Stimulated activated naive CD4-positive, alpha-beta T cell treated with Interleukin-2 at 50 U/mL for 16 hours (primary cell): ENCODE measurements around the gene OR56A5.
"Not testable (repeated sequence)": the region's sequence is repeated elsewhere in the genome, so short reads cannot be mapped to it uniquely, and the experiment has no call there.

ENCODE experiments used
- DNase-seq: peaks from one replicate; lab custom pipeline; 2025; lab: John Stamatoyannopoulos, UW

The OR56A5 gene, protein sequence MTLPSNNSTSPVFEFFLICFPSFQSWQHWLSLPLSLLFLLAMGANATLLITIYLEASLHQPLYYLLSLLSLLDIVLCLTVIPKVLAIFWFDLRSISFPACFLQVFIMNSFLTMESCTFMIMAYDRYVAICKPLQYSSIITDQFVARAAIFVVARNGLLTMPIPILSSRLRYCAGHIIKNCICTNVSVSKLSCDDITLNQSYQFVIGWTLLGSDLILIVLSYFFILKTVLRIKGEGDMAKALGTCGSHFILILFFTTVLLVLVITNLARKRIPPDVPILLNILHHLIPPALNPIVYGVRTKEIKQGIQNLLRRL

DNA sequence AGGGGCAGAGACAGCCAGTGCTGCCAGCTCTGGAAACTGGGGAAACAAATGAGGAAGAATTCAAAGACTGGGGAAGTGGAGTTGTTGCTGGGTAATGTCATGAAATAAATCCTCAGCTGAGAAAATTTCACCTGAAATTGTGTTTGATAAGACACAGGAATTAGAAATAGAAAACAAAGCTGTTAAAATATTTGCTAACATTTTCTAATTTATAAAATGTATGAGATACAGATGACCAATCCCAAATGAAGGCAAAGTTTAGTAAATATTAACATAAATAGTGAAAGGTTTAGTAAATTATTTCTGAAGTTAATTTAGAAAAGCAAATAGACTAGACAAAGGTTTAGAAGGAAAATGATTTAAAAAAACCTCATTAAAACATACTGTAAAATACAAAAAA is at the start of gene OR56A5:
Gene OR56A5 (minus strand): TSS at position 101 of the 400 bp plus-strand sequence. CDS start 0 bp downstream, at position 101.
- no peak for DNase-seq

DNA sequence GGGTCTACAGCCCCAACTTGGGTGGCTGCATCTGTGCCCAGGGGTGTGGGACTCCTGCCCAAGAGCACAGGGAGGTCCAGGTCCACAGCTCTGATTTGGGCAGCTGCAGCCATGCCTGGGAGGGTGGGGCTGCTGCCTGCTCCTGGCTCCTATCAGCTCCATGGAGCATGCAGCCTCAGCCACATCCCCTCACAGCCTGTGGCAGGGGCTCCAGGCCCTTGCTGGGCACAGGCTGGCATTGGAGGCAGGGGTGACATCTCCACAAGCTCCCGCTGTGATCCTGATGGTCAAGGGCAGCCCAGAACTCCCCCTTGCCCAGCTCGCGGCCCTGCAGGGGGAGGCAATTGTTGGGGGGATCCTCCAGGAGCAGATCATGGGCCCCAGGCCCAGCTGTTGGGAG is 44.7 kb upstream of the OR56A5 start:
- no peak for DNase-seq

DNA sequence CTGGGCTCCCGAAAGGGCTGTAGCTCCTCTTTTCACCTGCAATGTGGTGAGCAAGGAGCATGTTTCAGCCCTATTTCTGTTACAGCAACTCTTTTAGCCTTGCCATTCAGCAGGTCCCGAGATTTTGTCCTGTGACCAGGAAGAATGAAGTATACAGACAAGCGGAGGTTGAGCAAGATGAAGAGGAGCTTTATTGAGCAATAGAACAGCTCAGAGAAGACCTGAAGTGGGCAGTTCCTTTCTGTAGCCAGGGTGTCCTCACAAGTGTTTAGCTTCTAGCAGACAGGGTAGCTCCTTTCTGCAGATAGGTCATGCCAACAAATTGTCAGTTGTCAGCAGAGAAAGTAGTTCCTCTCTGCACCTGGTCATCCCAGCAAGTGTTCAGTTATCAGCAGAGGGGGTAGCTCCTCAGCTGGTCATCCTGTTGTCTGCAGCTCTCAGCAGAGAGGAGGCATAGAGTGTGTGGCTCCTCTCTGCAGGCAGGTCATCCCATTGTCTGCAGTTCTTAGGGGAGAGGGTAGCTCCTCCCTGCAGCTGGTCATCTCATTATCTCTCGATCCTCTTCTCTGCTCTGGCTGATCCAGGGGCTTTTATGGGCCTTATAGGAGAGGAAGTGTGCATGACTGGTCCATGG is 43.9 kb upstream of the OR56A5 start:
- DNase-seq, result no peak

DNA sequence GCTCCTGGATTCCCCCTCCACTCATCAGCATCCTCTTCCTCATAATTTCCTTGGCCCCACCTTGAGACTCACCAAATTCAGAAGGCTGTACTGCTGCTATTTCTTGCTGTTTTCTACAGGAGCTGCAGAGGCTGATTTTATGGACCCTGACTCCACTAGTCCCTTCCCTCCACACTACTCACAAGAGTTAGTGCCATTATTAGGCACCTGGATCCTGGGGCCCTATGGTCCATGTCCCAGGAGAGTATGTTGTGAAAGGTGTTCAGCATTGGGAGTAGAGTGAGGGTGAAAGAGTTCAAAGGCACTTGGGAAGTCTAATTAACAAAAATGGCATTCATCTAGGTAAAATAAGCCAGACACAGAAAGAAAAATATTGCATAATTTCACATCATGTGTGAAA is 38.6 kb upstream of the OR56A5 start, which contains the start of gene OR56A4:
Gene OR56A4 (minus strand): TSS at position 101 of the 400 bp plus-strand sequence. CDS start 3,954 bp downstream, outside the sequence.
- no peak for DNase-seq

DNA sequence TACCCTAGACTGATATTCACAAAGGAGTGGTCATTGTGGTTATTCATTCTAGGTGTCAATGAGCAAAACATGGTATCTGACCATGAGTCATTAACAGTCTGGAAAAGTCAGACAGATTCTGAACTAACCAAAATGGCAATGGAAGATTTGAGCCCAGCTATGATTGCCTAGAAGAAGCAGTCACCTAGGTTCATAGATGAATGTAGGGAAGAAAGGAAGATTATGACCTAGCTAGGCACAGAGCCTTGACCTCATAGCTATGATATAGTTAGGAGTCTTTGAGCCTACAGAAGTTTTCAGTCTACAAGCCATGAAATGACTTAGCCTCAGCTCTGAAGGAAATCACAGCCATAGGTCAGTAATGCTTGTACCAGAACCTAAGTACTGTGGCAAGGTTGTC is 38.1 kb upstream of the OR56A5 start:
- no peak for DNase-seq

DNA sequence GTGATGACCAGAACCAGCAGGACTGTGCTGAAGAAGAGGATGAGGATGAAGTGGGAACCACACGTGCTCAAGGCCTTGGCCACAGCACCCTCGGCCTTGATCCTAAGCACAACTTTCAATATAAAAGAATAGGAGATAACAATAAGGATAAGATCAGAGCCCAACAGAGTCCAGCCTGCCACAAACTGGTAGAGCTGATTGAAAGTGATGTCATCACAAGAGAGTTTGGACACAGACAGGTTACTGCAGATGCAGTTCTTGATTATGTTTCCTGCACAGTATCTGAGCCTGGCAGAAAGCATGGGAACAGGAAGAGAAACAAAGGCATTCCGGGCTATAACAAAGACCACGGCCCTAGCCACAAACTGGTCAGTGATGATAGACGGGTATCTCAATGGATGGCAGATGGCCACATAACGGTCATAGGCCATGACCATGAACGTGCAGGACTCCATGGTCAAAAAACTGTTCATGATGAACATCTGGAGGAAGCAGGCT is 34.0 kb upstream of the OR56A5 start:
- DNase-seq, result no peak

DNA sequence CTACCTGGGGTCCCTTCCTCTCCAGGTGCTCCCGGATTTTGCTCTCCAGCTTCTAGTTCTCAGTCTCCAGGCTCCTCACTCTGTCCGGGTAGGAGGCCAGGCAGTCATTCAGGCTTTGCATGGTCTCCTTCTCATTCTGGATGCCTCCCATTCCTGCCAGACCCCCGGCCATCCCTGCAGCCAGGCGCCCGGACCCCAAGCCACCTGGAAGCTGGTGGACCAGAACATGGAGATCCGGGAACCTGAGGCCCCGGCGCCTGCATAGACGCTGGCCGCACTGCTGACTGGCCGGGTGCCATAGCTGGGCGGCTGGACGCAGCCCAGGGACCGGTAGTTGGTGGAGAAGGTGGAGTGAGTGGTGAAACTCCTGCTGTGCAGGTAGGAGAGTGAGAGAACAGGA is 26.5 kb upstream of the OR56A5 start:
- no peak for DNase-seq

DNA sequence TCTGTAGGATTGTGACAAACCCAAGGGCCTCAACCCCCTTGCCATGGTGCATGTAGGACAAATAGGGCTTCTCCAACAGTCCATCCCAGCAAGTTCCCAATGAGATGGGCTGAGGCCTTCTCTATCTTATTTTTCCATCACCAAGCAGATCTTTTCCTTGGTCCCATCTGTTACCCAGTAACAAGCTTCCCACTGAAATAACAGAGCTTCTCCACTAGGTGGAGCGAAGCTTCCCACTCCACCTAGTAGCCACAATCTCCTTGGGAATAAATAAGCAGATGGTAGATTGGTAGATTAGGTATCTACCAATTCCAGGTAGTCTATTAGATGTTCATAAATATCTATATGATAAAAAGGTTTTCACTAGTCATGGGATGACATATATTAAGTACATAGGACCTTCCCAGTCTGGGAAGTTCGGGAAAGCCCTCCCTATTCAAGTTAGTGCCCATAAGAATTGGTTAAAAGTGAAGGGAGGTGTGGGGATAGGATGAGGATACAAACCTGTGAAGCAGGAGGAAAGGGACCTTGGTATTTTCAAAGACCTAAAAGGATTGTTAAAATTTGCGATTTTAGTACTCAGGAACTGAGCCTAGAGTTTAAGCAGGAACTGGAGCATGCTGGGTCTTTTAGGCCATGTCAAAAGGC is 24.4 kb upstream of the OR56A5 start:
- DNase-seq, result no peak

DNA sequence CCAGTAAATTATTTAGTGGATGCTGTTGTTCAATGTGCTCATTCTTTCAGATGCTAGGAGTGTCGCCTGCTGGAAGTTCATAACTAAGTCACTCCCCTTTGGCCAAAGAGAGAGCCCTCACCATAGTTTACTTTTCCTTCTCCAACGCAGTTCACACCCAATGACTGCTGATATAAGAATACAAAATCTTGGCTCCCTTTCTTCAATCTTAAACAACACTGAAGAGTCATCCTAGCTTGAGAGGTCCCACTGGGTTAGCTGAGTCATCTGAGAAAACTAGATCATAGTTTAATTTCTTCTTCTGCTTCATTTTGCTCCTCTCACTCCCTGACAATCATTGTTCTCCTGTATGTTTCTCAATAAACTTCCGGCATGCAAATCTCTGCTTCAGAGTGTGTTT is 23.9 kb upstream of the OR56A5 start:
- no peak for DNase-seq

DNA sequence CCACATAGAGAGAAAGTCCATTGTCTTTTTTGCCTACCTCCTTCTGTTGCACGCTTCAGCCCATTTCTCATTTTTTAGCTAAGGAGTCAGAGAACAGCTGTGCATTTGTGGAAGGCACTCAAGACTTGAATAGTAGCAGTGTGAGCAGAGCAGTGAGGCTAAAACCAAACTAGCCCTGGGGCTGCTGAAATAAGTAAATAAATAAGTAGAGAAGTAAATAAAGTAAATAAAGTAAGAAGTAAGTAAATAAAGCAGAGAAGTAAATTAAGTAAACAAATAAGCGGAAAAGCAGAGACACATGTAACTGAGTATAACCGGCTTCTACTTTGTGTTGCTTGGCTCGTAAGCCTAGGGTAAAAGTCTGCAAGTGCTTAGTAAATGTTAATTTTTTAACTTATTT is 20.9 kb upstream of the OR56A5 start:
- DNase-seq, result no peak

DNA sequence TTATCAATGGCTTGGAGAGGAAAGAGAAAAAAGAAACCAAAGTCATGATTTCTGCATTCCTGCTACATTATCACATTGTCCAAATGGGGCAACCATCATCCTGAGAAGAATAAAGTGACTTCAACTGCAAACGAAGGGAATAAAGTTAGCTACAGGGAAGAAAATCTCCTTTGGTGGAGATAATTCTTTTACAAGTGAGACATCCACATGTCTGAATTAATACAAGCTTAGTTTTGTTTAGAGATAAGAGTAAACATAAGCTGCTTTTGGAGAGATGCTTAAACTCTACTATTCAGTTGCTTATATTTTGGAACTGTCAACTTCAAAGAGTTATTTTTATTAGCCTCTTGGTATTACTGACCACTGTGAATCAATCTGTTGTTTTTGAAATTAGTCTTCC is 18.6 kb upstream of the OR56A5 start, which contains the start of gene OR52L1:
Gene OR52L1 (minus strand): TSS at position 101 of the 400 bp plus-strand sequence. CDS start 55 bp downstream, at position 46.
- no peak for DNase-seq

DNA sequence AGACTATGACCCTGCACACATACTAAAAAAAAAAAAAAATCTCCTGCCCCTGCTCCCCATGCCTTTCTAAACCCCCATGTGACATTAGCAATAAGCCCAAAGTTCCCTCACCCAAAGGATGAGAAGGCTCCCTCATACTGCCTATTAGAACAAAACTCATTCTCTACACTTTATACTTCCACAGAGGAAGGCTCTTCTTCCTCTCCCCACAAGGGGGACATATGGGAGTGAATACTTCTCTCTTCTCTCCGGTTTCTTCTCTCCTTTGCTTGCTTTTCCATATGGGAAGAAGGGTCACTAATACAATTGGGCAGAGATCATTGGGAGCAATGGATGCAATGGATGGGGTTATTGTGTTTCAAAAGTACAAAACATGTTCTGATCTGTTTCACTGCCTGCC is 15.1 kb upstream of the OR56A5 start:
- no peak for DNase-seq

DNA sequence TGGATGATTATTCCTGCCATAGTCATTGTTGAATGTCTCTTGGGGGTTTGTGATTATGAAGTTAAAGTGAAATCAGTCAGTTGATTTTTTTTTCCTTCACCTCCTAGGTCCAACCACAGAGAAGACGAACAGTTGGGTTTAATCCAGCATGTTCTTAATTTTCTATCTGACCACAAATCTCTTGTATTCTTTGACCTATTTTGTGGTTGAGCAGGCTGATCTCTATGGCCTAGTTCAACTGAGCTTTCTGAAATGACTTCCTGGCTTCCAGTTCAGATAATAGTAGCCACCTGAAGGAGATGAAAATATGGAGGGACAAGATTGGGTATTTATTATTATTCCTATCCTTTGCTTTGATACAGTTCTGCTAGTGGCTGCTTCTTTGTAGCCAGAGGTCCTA is 5.2 kb upstream of the OR56A5 start:
- no peak for DNase-seq

DNA sequence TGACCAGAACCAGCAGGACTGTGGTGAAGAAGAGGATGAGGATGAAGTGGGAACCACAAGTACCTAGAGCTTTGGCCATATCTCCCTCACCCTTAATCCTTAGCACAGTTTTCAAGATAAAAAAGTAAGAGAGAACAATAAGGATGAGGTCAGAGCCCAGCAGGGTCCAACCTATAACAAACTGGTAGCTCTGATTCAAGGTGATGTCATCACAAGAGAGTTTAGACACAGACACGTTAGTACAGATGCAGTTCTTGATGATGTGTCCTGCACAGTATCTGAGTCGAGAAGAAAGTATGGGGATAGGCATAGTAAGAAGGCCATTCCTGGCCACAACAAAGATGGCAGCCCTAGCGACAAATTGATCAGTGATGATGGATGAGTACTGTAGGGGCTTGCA is 586 bp downstream of the OR56A5 start:
- DNase-seq, result no peak

DNA sequence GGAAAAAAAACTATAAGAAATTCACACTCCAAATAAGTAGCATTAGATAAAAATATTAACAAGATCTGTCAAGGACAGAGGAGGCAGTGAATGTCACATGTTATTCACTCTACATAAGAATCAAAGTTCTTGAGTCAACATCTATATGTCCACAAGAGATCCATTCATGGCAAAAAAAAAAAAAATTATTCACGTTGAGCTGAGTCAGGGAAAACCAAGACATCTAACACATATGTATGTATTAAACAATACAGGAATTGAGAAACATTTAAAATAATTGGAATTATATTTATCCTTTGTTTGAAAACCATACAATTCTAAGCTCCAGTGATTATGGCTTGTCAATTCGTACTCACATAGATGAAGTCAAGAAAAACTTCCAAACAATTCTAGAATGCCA is 1.3 kb downstream of the OR56A5 start:
- DNase-seq, result no peak

DNA sequence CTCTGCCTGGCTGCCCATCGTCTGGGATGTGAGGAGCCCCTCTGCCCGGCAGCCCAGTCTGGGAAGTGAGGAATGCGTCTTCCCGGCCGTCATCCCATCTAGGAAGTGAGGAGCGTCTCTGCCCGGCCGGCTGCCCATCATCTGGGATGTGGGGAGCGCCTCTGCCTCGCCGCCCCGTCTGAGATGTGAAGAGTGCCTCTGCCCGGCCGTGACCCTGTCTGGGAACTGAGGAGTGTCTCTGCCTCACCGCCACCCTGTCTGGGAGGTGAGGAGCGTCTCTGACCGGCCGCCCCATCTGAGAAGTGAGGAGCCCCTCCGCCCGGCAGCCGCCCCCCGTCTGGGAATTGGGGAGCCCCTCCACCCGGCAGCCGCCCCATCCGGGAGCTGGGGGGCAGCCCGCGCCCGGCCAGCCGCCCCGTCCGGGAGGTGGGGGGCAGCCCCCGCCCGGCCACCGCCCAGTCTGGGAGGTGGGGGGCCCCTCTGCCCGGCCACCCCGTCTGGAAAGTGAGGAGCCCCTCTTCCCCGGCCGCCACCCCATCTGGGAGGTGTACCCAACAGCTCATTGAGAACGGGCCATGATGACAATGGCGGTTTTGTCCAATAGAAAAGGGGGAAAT is 7.5 kb downstream of the OR56A5 start:
- not testable (repeated sequence) for DNase-seq

DNA sequence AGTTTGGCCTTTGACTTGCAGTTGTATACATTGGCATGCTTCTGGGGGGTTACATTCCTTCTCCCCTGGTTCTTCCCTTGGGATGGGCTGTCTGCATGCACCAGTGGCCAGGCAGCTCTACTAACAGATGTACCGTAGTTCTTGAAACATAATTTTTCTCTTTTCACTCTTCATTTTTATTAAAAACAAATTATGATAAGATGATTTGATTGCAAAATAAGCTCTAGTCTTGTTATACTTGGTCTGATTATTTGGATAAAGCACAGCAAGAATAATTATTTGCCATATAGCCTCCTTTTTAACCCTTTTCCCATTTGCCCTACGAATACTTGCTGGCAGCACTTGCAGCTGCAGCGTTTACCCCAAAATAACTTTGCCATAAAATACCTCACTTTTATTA is 12.7 kb downstream of the OR56A5 start:
- DNase-seq, result no peak

DNA sequence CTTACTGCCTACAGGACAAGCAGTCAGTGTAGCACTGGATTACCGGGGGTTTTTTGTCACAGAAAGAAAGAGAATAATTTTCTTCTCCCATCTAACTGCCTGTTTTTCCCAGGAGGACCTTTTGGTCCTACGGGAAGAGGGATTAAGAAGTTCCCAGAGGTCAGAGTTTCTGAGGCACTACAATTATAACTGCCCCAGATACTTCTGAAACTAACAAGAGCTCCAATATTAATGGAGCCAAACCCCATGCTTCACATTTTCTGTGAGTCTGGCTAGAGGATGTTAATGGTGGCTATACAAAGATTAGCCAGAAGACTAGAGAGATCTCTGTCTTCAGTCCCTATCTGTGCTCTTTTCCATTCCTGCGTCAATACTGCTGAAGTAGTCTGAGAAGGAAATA is 26.3 kb downstream of the OR56A5 start, which contains the start of gene OR56A3:
Gene OR56A3 (plus strand): TSS at position 301 of the 400 bp plus-strand sequence. CDS start 5,096 bp downstream, outside the sequence.
- DNase-seq, result no peak

DNA sequence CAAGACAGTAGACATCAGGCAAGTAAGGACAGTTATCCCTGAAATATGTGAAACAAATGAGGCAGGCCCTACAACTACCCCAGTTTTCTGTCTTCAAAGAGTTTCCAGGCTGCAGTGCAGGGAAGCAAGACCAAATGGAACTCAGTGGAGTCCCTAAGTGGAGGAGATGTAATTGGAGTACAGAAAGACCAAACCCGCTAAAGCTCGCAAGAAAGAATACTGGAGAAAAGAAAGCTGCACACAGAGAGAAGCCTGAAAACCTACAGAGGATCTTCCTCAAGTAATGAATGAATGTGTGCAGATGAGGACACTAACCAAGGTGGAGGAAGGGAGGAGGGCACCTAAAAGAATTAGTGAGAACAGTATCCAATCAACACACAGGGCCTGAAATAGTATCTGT is 27.5 kb downstream of the OR56A5 start:
- DNase-seq, result no peak

DNA sequence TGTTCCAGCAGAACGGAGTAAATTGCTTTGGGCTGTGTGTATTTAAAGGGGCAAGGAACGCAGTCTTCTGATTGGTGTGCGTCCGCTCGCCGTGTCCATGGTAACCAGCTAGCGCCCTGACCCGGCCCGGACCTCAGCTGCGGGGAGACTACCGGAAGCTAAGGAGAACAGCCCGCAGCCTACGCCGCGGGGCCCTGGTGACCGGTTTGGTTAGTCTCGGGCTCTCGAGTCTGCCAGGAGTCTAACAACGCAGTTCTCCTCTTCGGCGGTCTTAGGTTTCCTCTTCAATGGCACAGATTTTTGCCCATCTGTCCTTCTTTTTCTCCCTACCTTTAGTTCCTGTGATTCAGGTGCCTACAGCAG is 29.7 kb downstream of the OR56A5 start:
- DNase-seq, result no peak

DNA sequence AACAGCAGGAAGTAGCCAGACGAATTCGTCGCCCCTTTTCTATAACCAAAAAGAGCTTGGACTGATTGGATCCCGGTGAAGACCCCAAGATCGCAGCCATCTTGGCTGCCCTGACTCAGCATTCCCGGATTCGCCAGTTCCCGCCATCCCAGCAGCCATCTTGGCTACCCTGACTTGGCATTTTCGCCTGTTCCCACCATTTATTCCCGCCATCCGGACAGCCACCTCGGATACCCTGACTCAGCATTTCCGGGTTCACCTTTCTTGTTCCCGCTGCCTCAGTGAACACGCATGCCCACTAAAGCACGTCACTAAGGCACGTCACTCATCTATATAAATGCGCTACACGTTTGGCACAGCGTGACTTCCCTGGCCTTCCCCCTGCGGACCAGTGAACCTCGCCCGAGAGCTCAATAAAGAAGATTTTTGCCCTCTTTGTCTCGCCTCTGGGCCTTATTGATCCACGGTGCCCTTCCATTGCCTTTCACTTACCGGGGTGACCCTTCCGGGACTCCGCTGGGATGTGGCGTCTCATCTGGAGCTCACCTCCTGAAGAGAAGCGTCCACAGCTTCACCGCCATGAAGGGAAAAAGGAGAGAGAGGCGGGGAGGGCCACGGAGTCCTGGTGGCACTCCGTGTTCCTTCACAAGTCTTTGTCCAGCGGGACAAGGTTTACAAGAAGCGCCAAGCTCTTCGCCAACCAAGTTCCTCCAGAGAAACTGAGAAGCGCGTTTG is 30.3 kb downstream of the OR56A5 start:
- no peak for DNase-seq

DNA sequence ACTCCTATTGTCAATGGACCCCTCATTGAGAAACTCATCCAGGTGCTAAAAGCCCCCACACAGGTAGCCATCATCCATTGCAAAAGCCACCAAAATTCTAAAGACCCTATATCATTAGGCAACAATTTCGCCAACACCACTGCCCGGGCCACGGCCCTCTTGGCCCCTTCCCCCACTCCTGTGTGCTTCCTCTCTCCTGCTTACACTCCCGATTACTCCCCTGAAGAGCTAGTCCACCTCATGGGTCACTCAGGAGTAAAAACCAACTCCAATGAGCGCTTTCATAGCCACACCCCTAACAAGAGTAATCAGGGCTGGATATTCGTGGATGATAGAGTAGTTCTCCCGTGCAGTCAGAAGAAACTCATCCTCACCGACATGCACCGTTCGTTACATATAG is 35.2 kb downstream of the OR56A5 start:
- no peak for DNase-seq
